CD4-positive, alpha-beta T cell treated with Interleukin-17A for 4 hours (primary cell): ENCODE measurements around the gene PHPT1.

Experiments
- DNase-seq: peaks from one replicate; pipeline ENCODE4 v3.0.0-alpha.2; 2020; ENCODE audit warnings: mixed read lengths

PHPT1 gene

DNA sequence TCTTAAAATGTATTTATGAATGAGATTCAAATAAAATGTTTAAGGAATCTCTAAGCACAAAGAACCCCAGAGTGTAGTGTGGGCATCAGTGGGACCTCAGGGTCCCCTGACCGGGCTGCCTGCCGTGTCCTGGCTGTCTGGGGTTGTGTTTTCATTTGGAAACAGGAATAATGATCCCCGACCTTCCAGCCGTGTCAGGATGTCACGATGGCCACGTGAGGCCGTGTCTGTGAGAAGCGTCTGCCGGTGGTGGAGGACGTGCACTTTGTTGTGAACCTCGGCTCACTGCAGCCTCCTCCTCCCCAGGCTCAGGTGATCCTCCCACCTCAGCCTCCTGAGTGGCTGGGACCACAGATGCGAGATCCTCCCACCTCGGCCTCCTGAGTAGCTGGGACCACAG, 41.5 kb downstream of the PHPT1 start:
- no peak for DNase-seq

DNA sequence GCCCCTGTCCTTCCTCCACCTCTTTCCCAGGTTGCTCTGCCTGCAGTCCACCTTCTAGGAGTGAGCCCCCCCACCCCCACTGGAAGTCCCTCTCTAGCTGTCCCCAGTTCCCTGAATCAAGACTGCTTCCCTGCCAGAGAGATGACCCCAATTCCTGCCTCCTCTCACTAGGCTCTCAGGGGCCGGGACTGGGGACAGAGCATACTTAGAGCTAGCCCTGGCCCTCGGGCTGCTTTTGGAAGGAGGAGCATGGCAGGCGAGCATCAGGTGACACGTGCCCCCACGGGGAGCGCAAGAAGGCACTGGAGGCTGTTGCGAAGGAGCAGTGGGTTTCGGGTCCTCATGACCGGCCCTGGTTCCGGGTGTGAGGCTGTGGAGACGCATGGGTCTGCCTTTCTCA, 46.8 kb downstream of the PHPT1 start:
- DNase-seq = no peak

DNA sequence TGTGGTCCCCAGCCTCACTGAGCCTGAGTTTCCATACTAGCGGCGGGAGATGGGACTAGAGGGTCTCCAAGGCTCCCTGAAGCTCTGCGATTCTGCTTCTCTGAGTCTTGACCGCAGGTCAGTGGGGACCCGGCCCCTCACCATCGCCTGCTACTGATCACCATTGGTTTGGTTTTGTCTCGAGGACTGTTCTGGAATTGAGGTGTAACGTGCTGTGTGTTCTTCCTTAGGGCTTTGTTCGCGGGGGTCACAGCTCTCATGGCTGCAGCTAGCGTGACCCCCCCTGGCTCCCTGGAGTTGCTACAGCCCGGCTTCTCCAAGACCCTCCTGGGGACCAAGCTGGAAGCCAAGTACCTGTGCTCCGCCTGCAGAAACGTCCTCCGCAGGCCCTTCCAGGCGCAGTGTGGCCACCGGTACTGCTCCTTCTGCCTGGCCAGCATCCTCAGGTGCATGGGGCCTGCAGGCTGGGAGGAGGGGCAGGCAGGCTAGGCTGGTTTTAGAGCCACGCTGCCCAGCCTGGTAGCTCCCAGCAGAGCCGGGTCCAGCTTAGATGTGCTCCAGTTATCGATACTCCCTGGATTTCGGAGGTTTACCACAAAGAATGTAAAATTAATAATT, 49.4 kb downstream of the PHPT1 start:
- no peak for DNase-seq

DNA sequence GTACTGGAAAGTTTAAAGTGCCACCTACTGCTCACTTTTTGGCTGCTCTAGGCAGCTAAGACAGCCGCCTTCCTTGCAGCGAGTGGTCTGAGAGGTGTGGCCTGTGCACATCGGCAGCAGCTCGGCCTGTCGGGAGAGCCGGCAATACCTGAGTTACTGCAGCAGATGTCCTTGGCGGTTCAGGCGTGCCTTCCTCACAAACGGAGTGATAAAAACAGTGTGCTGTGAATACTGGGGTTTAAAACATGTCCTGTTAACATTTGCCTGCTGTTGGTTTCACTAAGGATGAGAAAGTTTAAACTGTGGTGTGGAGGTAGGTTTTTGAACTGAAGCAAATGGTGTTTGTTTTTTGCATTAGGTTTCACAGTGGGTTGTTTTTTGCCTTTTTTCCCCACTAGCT, 50.0 kb downstream of the PHPT1 start:
- no peak for DNase-seq

DNA sequence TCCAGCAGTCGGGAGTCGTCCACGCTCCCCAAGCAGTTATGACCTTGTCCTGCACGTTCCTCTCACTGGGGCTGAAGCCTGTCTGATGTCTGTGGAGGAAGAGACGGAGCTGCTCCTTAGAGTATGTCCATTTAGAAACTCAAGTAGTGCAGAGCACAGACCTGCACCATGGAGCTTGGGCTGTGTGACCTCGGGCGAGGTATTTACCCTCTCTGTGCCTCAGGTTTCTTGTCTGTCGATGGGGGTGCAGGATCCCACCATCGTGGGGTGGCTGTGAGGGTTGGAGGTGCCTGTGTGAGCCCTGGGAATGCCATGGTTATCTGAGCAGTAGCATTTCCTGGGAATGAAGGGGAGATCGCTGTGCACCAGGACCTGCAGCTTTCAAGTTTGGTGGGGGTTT, 51.3 kb downstream of the PHPT1 start:
- DNase-seq = no peak
